Measurements from ENCODE around the gene FGF7.
"Not testable (repeated sequence)": the region's sequence is repeated elsewhere in the genome, so short reads cannot be mapped to it uniquely, and the experiment has no call there.

Gene FGF7

DNA sequence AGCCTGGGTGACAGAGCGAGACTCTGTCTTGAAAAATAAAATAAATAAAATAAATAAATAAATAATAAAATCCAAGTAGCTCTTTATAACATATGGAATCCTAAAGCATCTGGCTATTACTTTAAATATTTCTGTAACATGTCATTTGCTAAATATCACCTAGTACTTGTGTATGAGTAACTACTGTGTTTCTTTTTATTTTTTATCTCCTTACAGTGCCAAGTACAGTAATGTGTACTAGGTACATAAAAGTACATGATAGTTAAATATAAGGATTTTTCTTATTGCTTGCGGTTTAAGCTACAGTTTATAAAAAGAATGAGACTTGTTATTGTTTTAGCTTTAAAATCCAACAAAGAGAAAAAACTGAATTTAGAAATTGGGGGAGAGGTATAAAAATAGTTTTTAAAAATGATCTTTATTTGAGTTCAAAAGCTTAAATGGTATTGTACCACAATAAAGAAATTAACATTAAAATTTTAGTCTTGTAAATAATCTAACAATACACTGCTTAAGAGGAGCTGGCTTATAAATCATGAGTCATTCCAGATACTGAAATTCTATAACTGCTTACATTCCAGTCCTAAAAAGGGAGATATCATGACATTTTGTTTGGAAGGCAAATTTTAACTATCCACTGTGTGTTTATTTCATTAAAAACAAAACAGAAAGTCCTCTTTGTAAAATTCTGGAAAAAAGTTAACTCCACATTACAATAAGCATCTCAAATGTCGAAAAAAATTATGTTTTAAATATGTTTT lies 73.1 kb downstream of the FGF7 start:
- DNase-seq = no peak

- no peak for DNase-seq
Measured at GRCh38 chr15:49501586-49501985, 78.5 kb downstream of the FGF7 start.

GRCh38 chr15:49506341-49506740 lies 83.3 kb downstream of the FGF7 start:
- no peak for DNase-seq

DNA sequence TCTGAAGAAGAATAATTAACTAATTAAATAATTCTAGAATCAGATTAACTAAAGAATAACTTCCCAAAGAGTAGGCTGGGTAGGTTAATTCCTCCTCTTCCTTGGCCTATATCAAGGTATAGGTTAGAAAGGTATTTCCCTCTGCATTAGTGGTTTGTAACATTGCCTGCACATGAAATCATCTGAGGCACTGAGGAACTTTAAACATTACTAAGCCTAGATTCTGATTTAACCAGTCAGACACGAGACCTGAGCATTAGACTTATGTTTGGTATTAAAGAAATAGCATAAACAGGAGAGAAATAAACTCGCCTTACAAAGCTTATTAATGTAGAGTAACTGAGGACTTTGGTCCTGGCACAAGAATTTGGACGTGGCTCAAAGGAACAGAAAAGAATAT lies 84.2 kb downstream of the FGF7 start:
- no peak for DNase-seq

DNA sequence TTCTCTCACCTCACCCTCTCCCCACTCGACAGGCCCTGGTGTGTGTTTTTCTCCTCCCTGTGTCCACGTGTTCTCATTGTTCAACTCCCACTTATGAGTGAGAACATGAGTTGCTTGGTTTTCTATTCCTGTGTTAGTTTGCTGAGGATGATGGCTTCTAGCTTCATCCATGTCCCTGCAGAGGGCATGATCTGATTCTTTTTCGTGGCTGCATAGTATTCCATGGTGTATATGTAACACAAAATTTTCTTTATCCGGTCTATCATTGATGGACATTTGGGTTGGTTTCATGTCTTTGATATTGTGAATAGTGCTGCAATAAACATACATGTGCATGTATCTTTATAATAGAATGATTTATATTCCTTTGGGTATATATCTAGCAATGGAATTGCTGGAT lies 89.7 kb downstream of the FGF7 start:
- DNase-seq = not testable (repeated sequence)

- no peak for DNase-seq
Measured at GRCh38 chr15:49521802-49522201, 98.8 kb downstream of the FGF7 start.

GRCh38 chr15:49528289-49528688 lies 105.2 kb downstream of the FGF7 start:
- DNase-seq = no peak

DNA sequence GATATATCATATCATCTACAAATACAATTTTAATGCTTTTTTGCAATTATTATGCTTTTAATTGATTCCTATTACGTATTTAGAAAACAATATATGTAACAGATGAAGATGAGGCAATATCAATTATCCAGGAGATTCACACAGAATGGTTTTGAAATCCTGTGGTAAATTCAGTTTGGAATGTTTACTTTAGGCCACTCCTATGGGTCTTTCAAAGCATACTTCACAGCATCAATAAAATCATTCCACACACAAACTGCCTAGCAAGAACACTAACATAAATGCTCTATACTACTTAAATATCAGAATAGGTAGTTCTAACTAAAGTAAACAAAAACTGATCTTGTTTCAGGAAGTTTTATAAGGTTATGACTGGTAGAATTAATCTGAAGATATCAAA lies 107.0 kb downstream of the FGF7 start:
- DNase-seq = no peak
